NCI-H187 treated with DMSO at 0.1 percent for 48 hours (cell line): Measurements from ENCODE around the gene SDK1.
A peak's percentile ranks its signal among the peaks of the same experiment; 100 is the strongest.

Experiments
- DNase-seq: peaks from one replicate; lab custom pipeline; 2025; lab: John Stamatoyannopoulos, UW

SDK1 gene

GRCh38 chr7:3292694-3293093, 8.4 kb upstream of the SDK1 start:
- no peak for DNase-seq

GRCh38 chr7:3294432-3295100, 6.5 kb upstream of the SDK1 start:
- peak; percentile 37 for DNase-seq

GRCh38 chr7:3297105-3297819, 3.8 kb upstream of the SDK1 start:
- no peak for DNase-seq

GRCh38 chr7:3300221-3300650, 816 bp upstream of the SDK1 start:
- no peak for DNase-seq

- DNase-seq = no peak
Observed at GRCh38 chr7:3301449-3301731, 338 bp downstream of the SDK1 start.

GRCh38 chr7:3301831-3302618, 973 bp downstream of the SDK1 start:
- no peak for DNase-seq

- no peak for DNase-seq
Observed at GRCh38 chr7:3302681-3303320, 1.7 kb downstream of the SDK1 start.

- DNase-seq = no peak
Observed at GRCh38 chr7:3304131-3304530, 3.1 kb downstream of the SDK1 start.

GRCh38 chr7:3307435-3307834, 6.4 kb downstream of the SDK1 start:
- no peak for DNase-seq

GRCh38 chr7:3309140-3309539, 8.1 kb downstream of the SDK1 start:
- DNase-seq = no peak

GRCh38 chr7:3309956-3310355, 8.9 kb downstream of the SDK1 start:
- no peak for DNase-seq

GRCh38 chr7:3310884-3311283, 9.8 kb downstream of the SDK1 start:
- no peak for DNase-seq

GRCh38 chr7:3312583-3312982, 11.5 kb downstream of the SDK1 start:
- no peak for DNase-seq

GRCh38 chr7:3318874-3319273, 17.8 kb downstream of the SDK1 start:
- no peak for DNase-seq

- DNase-seq = no peak
Observed at GRCh38 chr7:3321206-3321605, 20.2 kb downstream of the SDK1 start.

- no peak for DNase-seq
Observed at GRCh38 chr7:3321745-3322144, 20.7 kb downstream of the SDK1 start.

- DNase-seq = no peak
Observed at GRCh38 chr7:3326246-3326645, 25.2 kb downstream of the SDK1 start.

GRCh38 chr7:3327099-3327498, 26.0 kb downstream of the SDK1 start:
- no peak for DNase-seq

GRCh38 chr7:3327655-3328054, 26.6 kb downstream of the SDK1 start:
- no peak for DNase-seq

GRCh38 chr7:3332308-3332707, 31.3 kb downstream of the SDK1 start:
- DNase-seq = no peak

- DNase-seq = no peak
Observed at GRCh38 chr7:3333861-3334260, 32.8 kb downstream of the SDK1 start.

- DNase-seq = peak; percentile 19
Observed at GRCh38 chr7:3336042-3336665, 35.1 kb downstream of the SDK1 start.
